ENCODE measurements around the gene ESPN.
"Not testable (repeated sequence)": the region's sequence is repeated elsewhere in the genome, so short reads cannot be mapped to it uniquely, and the experiment has no call there.

The ESPN gene

DNA sequence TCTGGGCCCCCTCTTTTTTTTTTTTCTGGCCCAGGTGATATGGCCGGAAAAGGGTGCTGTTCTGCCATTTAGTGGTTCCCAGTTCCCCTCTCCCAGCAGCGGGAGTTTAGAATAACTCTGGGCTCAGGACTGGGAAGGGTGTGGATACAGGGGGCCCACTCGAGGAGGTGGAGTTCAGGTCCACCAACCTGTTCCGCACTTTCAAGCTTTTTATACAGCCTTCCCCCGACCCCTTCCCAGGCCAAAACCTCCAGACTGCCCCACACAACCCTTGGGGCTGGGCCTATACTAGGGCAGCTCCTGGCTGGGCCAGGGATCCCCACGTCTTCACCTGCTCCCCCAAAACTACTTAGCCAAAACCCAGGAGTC, 66.5 kb downstream of the ESPN start:
- Histone ChIP-seq H3K4me1 (ENCODE audit: control insufficient read depth in 1 of 2, insufficient read depth in 2 of 2, low read length in 2 of 2) (peaks cover 0 to 26% of the 10 kb centered on the region in 2 donors), H3K27ac (ENCODE audit: low read length) (no peak overlapping the region), H3K9me3 (ENCODE audit: control insufficient read depth in 1 of 2, low read length in 2 of 2) (no peaks in the 10 kb centered on the region), H3K4me3 (ENCODE audit: low read depth in 1 of 2, low read length in 2 of 2) (peak overlapping the region; percentile 48 to 77), H3K36me3 (ENCODE audit: control insufficient read depth in 1 of 2, insufficient read depth in 2 of 2, low read length in 2 of 2) (no peaks in the 10 kb centered on the region), H3K27me3 (ENCODE audit: low read depth, low read length) (peaks cover 9% of the 10 kb centered on the region)

DNA sequence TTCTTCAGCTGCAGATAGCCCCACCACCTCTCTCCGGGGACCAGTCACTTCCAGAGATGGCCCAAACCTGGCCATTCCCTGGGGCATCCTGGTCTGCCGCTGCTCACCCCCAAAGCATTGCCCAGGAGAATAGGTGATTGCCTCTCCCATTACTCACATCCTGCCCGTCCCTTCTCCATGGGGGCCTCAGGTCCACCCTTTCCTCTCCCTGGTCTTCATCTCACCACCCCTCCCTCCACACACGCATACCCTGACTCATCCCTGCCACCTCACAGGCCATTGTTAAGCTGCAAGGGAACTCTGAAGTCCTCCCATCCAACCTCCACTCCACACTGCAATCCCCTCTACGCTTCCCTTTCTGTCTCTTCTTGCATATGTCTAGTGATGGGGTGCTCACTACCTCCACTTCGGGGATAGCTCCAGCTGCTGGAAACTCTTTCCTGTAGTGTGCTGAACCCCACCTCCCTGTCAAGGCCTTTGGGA, 66.9 kb downstream of the ESPN start, which contains the start of gene PLEKHG5:
TSS of gene PLEKHG5 (minus strand) at position 188 of the 483 bp plus-strand sequence. CDS start 14,096 bp downstream, outside the sequence.
- no peaks in the 10 kb centered on the region for H3K9me3 ChIP-seq (ENCODE audit: control insufficient read depth in 1 of 2, low read length in 2 of 2)
- H3K27me3 ChIP-seq (ENCODE audit: low read depth, low read length) = peaks cover 8% of the 10 kb centered on the region
- H3K27ac ChIP-seq (ENCODE audit: low read length) = no peak within 1 kb of the TSS
- H3K4me1 ChIP-seq (ENCODE audit: control insufficient read depth in 1 of 2, insufficient read depth in 2 of 2, low read length in 2 of 2) = peaks cover 0 to 25% of the 10 kb centered on the region in 2 donors
- no peaks in the 10 kb centered on the region for H3K36me3 ChIP-seq (ENCODE audit: control insufficient read depth in 1 of 2, insufficient read depth in 2 of 2, low read length in 2 of 2)
- H3K4me3 ChIP-seq (ENCODE audit: low read depth in 1 of 2, low read length in 2 of 2) = peak within 1 kb of the TSS; percentile 48 to 77

DNA sequence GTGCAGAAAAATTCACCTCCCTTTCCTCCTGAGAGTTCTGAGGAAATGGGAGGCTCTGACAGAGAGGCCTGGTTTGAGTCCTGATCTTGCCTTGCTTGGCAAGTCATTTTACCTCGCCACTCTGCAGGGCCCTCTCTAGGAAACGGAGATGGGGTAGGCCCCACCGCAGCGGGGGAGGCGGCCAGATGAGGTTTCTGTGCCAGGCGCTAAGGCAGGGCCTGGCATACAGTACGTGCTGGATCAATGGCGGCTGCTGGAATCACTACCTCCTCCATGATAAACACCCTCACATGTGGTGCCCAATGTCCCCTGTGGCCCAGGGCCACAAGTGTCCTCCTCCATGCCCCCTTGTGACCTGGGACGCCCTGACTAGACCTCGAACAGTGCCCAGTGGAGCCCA, 67.4 kb downstream of the ESPN start:
- H3K9me3 ChIP-seq (ENCODE audit: control insufficient read depth in 1 of 2, low read length in 2 of 2) = no peaks in the 10 kb centered on the region
- H3K27ac ChIP-seq (ENCODE audit: low read length) = no peak overlapping the region
- H3K27me3 ChIP-seq (ENCODE audit: low read depth, low read length) = peaks cover 6% of the 10 kb centered on the region
- no peaks in the 10 kb centered on the region for H3K36me3 ChIP-seq (ENCODE audit: control insufficient read depth in 1 of 2, insufficient read depth in 2 of 2, low read length in 2 of 2)
- peaks cover 0 to 26% of the 10 kb centered on the region in 2 donors for H3K4me1 ChIP-seq (ENCODE audit: control insufficient read depth in 1 of 2, insufficient read depth in 2 of 2, low read length in 2 of 2)
- H3K4me3 ChIP-seq (ENCODE audit: low read depth in 1 of 2, low read length in 2 of 2) = no peak overlapping the region

DNA sequence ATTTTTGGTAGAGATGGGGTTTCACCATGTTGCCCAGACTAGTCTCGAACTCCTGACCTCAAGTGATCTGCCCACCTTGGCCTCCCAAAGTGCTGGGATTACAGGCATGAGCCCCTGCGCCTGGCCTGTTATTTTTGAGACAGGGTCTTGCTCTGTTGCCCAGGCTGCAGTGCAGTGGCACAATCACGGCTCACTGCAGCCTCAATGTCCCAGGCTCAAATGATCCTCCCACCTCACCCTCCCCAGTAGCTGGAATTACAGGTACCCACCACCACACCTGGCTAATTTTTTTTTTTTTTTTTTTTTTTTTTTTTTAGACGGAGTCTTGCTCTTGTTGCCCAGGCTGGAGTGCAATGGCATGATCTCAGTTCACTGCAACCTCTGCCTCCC, 69.3 kb downstream of the ESPN start:
- H3K27ac ChIP-seq (ENCODE audit: low read length); H3K27me3 ChIP-seq (ENCODE audit: low read depth, low read length); H3K4me3 ChIP-seq (ENCODE audit: low read depth in 1 of 2, low read length in 2 of 2); H3K9me3 ChIP-seq (ENCODE audit: control insufficient read depth in 1 of 2, low read length in 2 of 2); H3K36me3 ChIP-seq (ENCODE audit: control insufficient read depth in 1 of 2, insufficient read depth in 2 of 2, low read length in 2 of 2): not testable (repeated sequence)
- peaks cover 0 to 34% of the 10 kb centered on the region in 2 donors for H3K4me1 ChIP-seq (ENCODE audit: control insufficient read depth in 1 of 2, insufficient read depth in 2 of 2, low read length in 2 of 2)

DNA sequence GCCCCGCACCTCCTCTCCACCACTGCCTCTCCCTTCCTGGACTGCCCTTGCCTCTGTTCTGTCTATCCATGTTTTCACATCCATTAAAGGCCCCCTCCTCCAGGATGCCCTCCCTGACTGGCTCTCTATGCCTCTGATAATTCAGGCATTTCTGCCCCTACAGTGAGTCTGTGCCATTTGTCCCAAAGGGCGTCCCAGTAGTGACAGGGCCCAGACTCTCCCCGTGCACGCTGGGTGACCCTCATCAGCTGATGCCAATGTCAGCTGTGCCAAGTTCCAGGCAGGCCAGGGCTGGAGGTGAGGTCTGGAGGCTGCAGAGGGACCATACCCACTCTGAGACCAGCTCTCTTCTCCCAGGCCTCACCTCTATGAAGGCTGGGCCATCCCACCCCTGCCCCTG, 70.1 kb downstream of the ESPN start:
- Histone ChIP-seq H3K9me3 (ENCODE audit: control insufficient read depth in 1 of 2, low read length in 2 of 2) (no peaks in the 10 kb centered on the region), H3K4me3 (ENCODE audit: low read depth in 1 of 2, low read length in 2 of 2) (no peak overlapping the region), H3K36me3 (ENCODE audit: control insufficient read depth in 1 of 2, insufficient read depth in 2 of 2, low read length in 2 of 2) (no peaks in the 10 kb centered on the region), H3K27ac (ENCODE audit: low read length) (no peak overlapping the region), H3K4me1 (ENCODE audit: control insufficient read depth in 1 of 2, insufficient read depth in 2 of 2, low read length in 2 of 2) (peaks cover 0 to 33% of the 10 kb centered on the region in 2 donors), H3K27me3 (ENCODE audit: low read depth, low read length) (peaks cover 6% of the 10 kb centered on the region)

DNA sequence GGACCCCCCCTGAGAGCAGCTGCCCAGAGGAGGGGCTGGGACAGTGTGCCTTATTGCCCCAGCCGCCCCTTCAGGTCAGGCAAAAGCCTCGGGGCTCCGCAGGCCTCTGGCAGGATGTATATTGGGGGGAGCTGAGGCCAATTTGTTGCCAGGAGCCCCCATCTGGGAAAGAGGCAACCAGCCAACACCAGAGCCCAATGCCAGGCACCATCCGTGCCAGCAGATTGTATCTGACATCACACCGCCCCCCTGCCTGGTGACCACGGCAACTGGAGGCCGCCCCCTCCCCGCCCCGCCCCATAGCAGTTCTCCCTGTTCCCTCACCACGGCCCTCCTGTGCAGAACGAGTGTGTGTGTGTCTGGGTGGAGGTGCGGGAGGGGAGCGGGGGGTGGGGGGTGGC, 70.5 kb downstream of the ESPN start:
- no peak overlapping the region for H3K4me3 ChIP-seq (ENCODE audit: low read depth in 1 of 2, low read length in 2 of 2)
- H3K4me1 ChIP-seq (ENCODE audit: control insufficient read depth in 1 of 2, insufficient read depth in 2 of 2, low read length in 2 of 2) = peaks cover 0 to 29% of the 10 kb centered on the region in 2 donors
- no peak overlapping the region for H3K27ac ChIP-seq (ENCODE audit: low read length)
- H3K9me3 ChIP-seq (ENCODE audit: control insufficient read depth in 1 of 2, low read length in 2 of 2) = no peaks in the 10 kb centered on the region
- no peaks in the 10 kb centered on the region for H3K36me3 ChIP-seq (ENCODE audit: control insufficient read depth in 1 of 2, insufficient read depth in 2 of 2, low read length in 2 of 2)
- peaks cover 6% of the 10 kb centered on the region for H3K27me3 ChIP-seq (ENCODE audit: low read depth, low read length)

DNA sequence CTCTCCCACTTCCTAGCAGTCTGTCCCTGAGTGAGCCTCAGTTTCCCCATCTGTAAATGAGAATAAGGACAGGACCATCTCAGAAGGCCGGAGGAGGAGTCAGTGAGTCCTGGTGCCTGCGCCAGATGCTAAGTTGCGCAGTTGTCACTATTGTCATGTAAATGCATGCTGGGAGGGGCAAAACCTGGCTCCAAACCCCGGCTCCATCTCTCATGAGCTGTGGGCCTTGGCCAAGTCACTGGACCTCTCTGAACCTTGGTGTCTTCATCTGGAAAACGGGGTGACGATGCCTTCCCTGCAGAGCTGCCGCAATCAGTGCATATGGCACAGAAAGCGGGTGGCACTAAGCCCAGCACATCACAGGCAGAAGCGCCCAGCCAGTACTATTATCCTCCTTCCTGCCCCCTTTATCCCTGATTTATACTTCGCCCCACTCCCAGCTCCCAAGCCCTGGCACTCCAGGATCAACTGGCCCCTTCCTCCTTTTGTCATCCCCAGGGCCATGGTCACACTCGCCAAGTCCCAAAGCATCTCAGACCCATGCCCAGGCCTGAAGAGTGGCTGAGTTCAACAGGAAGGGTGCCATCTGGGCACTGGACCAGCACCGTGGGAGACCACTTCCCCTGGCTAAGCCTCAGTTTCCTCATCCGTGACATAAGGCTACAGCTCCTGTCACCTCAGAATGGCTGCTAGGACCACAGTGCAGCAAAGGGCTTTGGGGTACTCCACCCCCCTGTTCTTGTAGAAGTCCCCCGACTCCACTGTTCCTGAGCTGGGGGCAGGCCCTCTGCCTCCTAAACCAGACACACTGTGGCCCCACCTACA, 71.2 kb downstream of the ESPN start:
- Histone ChIP-seq H3K27ac (ENCODE audit: low read length) (no peak overlapping the region), H3K4me1 (ENCODE audit: control insufficient read depth in 1 of 2, insufficient read depth in 2 of 2, low read length in 2 of 2) (peaks cover 0 to 22% of the 10 kb centered on the region in 2 donors), H3K4me3 (ENCODE audit: low read depth in 1 of 2, low read length in 2 of 2) (peak overlapping the region in 1 of 2 donors; percentile 59), H3K36me3 (ENCODE audit: control insufficient read depth in 1 of 2, insufficient read depth in 2 of 2, low read length in 2 of 2) (no peaks in the 10 kb centered on the region), H3K27me3 (ENCODE audit: low read depth, low read length) (peaks cover 6% of the 10 kb centered on the region), H3K9me3 (ENCODE audit: control insufficient read depth in 1 of 2, low read length in 2 of 2) (no peaks in the 10 kb centered on the region)

DNA sequence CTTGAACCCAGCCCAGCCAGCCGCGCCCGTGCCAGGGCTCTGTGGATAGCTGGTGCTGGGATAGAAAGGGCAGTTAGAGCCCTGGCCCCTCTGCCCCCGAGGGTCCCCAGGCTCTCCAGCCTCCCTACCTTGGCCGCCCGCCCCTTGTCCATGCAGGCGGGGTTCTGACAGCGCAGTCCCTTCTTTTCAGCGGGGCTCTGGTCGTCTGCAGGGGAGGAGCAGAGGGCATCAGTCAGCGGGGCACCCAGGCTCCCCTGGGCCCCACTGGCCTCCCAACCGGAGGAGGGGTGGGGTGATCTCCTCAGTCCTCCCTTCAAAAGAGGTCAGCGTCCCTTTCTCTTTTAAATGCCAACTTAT, 71.8 kb downstream of the ESPN start:
- H3K36me3 ChIP-seq (ENCODE audit: control insufficient read depth in 1 of 2, insufficient read depth in 2 of 2, low read length in 2 of 2) = no peaks in the 10 kb centered on the region
- H3K9me3 ChIP-seq (ENCODE audit: control insufficient read depth in 1 of 2, low read length in 2 of 2) = no peaks in the 10 kb centered on the region
- peaks cover 0 to 16% of the 10 kb centered on the region in 2 donors for H3K4me1 ChIP-seq (ENCODE audit: control insufficient read depth in 1 of 2, insufficient read depth in 2 of 2, low read length in 2 of 2)
- H3K27ac ChIP-seq (ENCODE audit: low read length) = no peak overlapping the region
- peak overlapping the region; percentile 37 to 59 for H3K4me3 ChIP-seq (ENCODE audit: low read depth in 1 of 2, low read length in 2 of 2)
- peaks cover 6% of the 10 kb centered on the region for H3K27me3 ChIP-seq (ENCODE audit: low read depth, low read length)

DNA sequence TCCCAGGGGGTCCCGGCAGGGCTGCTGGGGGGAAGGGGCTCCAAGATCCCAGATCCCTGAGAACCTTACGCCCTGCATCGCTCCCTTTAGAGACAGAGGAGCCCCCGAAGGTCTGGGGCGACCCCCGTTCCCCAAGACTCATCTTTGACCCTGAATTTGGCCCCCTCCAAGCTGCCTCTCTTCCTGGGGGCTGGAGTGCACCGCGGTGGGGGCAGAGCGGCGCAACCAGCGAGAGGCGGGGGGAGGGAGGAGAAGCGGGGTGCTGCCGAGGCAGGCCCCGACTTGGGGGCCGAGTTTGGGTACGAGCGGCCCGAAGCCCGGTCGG, 72.3 kb downstream of the ESPN start:
- Histone ChIP-seq H3K27me3 (ENCODE audit: low read depth, low read length) (peaks cover 6% of the 10 kb centered on the region), H3K27ac (ENCODE audit: low read length) (no peak overlapping the region), H3K4me3 (ENCODE audit: low read depth in 1 of 2, low read length in 2 of 2) (peak overlapping the region; percentile 37 to 59), H3K9me3 (ENCODE audit: control insufficient read depth in 1 of 2, low read length in 2 of 2) (no peaks in the 10 kb centered on the region), H3K36me3 (ENCODE audit: control insufficient read depth in 1 of 2, insufficient read depth in 2 of 2, low read length in 2 of 2) (no peaks in the 10 kb centered on the region), H3K4me1 (ENCODE audit: control insufficient read depth in 1 of 2, insufficient read depth in 2 of 2, low read length in 2 of 2) (peaks cover 0 to 17% of the 10 kb centered on the region in 2 donors)

DNA sequence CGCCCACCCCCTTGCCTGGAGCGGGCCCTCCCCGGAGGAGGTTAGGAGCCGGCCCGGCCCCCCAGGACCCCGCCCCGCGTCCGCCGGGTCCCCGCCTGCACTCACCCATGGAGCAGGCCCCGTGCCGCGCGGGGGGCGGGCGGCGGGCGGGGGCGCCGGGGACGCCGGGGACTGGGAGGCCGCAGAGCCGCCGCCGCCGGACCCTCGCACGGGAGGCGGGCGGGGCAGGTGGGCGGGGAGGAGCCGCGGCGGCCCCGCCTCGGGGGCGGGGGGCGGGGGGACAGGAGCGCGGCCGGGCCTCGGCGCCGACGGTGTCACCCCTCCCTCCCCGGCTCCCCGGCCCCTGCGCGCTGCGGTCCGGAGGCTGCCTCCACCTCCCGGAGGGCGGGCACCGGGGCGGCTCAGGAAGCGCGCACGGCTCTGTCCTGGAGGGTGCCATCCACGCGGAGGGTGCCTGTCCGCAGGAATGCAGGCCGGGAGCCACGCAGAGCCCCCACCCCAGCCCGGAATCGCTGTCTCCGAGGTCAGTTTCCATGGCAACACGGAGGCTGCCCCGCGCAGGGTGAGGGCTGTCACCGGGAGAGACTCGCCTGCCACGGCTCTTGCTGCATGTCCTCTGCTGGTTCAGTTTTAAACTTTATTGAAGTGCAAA, 72.8 kb downstream of the ESPN start:
- Histone ChIP-seq H3K9me3 (ENCODE audit: control insufficient read depth in 1 of 2, low read length in 2 of 2) (no peaks in the 10 kb centered on the region), H3K27me3 (ENCODE audit: low read depth, low read length) (peaks cover 6% of the 10 kb centered on the region), H3K4me3 (ENCODE audit: low read depth in 1 of 2, low read length in 2 of 2) (peak overlapping the region; percentile 46 to 74), H3K27ac (ENCODE audit: low read length) (no peak overlapping the region), H3K4me1 (ENCODE audit: control insufficient read depth in 1 of 2, insufficient read depth in 2 of 2, low read length in 2 of 2) (peaks cover 0 to 22% of the 10 kb centered on the region in 2 donors), H3K36me3 (ENCODE audit: control insufficient read depth in 1 of 2, insufficient read depth in 2 of 2, low read length in 2 of 2) (no peaks in the 10 kb centered on the region)

DNA sequence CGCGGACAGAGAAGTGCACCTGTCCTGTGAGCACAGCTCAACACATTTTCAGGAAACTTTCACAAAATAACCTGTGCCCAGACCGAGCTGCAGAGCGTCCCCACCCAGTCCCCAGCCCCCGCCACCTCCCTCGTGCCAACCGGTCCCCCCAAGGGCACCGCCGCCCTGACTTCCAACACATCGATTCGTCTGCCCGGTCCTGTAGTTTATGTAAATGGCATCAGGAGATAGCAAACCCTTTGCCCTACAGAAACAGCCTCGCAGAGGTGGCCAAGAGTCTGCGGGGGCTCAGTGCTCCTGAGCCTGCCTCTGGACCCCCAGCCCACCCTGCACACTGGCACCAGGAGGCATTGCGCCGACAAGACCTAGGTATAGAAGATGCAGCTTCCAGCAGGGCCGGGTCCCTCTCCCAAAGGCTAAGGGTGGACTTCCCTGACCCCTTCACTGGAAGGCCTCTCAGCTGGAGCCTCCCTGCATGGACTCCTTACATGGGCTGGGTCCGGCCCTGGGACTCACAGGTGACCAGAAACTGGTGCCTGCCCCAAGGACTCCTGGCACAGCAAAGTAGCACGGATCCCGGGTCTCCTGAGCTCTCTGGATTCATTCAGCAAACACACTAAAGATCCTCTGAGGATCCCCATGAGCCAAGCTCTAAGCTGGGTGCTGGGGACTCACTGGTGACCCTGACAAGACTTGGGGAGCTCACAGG, 73.4 kb downstream of the ESPN start:
- Histone ChIP-seq H3K4me1 (ENCODE audit: control insufficient read depth in 1 of 2, insufficient read depth in 2 of 2, low read length in 2 of 2) (peaks cover 0 to 26% of the 10 kb centered on the region in 2 donors), H3K4me3 (ENCODE audit: low read depth in 1 of 2, low read length in 2 of 2) (peak overlapping the region; percentile 46 to 74), H3K27ac (ENCODE audit: low read length) (no peak overlapping the region)

More for the DNA sequence above, 73.4 kb downstream of the ESPN start:
- H3K9me3 ChIP-seq (ENCODE audit: control insufficient read depth in 1 of 2, low read length in 2 of 2) = no peaks in the 10 kb centered on the region
- no peaks in the 10 kb centered on the region for H3K36me3 ChIP-seq (ENCODE audit: control insufficient read depth in 1 of 2, insufficient read depth in 2 of 2, low read length in 2 of 2)
- peaks cover 6% of the 10 kb centered on the region for H3K27me3 ChIP-seq (ENCODE audit: low read depth, low read length)

Measured in muscle layer of duodenum (tissue), 2 donors.